NCI-H510A (cell line): ENCODE data around the gene NPC2.
"Not testable (repeated sequence)": the region's sequence is repeated elsewhere in the genome, so short reads cannot be mapped to it uniquely, and the experiment has no call there.

Source experiments
- DNase-seq: peaks from one replicate; lab custom pipeline; 2025; lab: John Stamatoyannopoulos, UW

NPC2 gene

GRCh38 chr14:74469548-74470518 lies 23.3 kb downstream of the NPC2 start:
- no peak for DNase-seq

GRCh38 chr14:74468513-74468912 lies 24.6 kb downstream of the NPC2 start:
- DNase-seq: no peak

GRCh38 chr14:74465335-74465734 lies 27.8 kb downstream of the NPC2 start:
- no peak for DNase-seq

- no peak for DNase-seq
Measured at GRCh38 chr14:74464785-74465184, 28.3 kb downstream of the NPC2 start.

GRCh38 chr14:74463697-74464096 lies 29.4 kb downstream of the NPC2 start:
- DNase-seq: no peak

GRCh38 chr14:74462993-74463392 lies 30.1 kb downstream of the NPC2 start:
- no peak for DNase-seq

GRCh38 chr14:74459976-74460375 lies 33.1 kb downstream of the NPC2 start:
- no peak for DNase-seq

GRCh38 chr14:74459289-74459946 lies 33.7 kb downstream of the NPC2 start:
- DNase-seq: no peak

- no peak for DNase-seq
Measured at GRCh38 chr14:74457565-74457895, 35.6 kb downstream of the NPC2 start.

GRCh38 chr14:74456684-74457564 lies 36.2 kb downstream of the NPC2 start:
- no peak for DNase-seq

- DNase-seq: not testable (repeated sequence)
Measured at GRCh38 chr14:74454397-74454796, 38.7 kb downstream of the NPC2 start.

GRCh38 chr14:74444866-74445265 lies 48.2 kb downstream of the NPC2 start:
- no peak for DNase-seq

- DNase-seq: no peak
Measured at GRCh38 chr14:74442757-74443156, 50.3 kb downstream of the NPC2 start.

GRCh38 chr14:74441113-74441512 lies 52.0 kb downstream of the NPC2 start:
- DNase-seq: no peak

GRCh38 chr14:74438351-74438915 lies 54.7 kb downstream of the NPC2 start:
- DNase-seq: no peak

GRCh38 chr14:74437496-74438053 lies 55.5 kb downstream of the NPC2 start:
- DNase-seq: no peak

GRCh38 chr14:74434294-74434693 lies 58.8 kb downstream of the NPC2 start:
- DNase-seq: no peak

- DNase-seq: no peak
Measured at GRCh38 chr14:74429991-74430390, 63.1 kb downstream of the NPC2 start.
